Caco-2 (cell line): ENCODE measurements around the gene SYCP2L. TPM values are rescaled to one million over a fixed set of nuclear protein-coding genes. Genes with fewer than 3 reads are reported as not detected.

Experiments
- BruUV-seq: library from RNA; stranded (reverse); fragments of 400-500 nt; replicated peaks from 2 replicates; lab custom pipeline; 2021; lab: Mats Ljungman, UMichigan
- CTCF ChIA-PET: fragments of 300-600 bp; sonication (Branson Sonifier 250); formaldehyde crosslinking; loops from one replicate; lab custom pipeline; 2022; ENCODE audit warnings: antibody characterized with exemption; lab: Charles Lee
- POLR2A ChIA-PET: fragments of 300-600 bp; sonication (Branson Sonifier 250); formaldehyde crosslinking; loops from one replicate; lab custom pipeline; 2022; ENCODE audit warnings: antibody characterized with exemption; lab: Charles Lee
- DNase-seq, 2 experiments: peaks; one replicate each; pipeline versions ENCODE4 v3.0.0 to v3.0.0-alpha.2; 2020 to 2022
- H3K27me3 ChIP-seq: replicated peaks from 2 replicates; pipeline ENCODE4 v1.6.0; 2011; ENCODE audit warnings: low read length; ENCODE audit not compliant: control insufficient read depth, insufficient read depth
- H3K36me3 ChIP-seq: 2 replicates; pipeline ENCODE4 v1.5.1; 2011; ENCODE audit warnings: low read length; ENCODE audit not compliant: control insufficient read depth, insufficient read depth
- H3K4me1 ChIP-seq: fragments of 250-450 bp; sonication (Bioruptor Pico); 2 replicates; pipeline ENCODE4 v1.5.1; 2020; ENCODE audit warnings: mild to moderate bottlenecking
- H3K4me3 ChIP-seq: 2 replicates; pipeline ENCODE4 v1.5.1; 2011; ENCODE audit warnings: low read depth, mild to moderate bottlenecking, control low read depth, low read length
- H3K9me3 ChIP-seq: fragments of 250-450 bp; sonication (Bioruptor Pico); 2 replicates; pipeline ENCODE4 v1.5.1; 2020; ENCODE audit warnings: mild to moderate bottlenecking, moderate library complexity
- H3K27ac Mint-ChIP-seq: one replicate; pipeline ENCODE4 v1.8.0; 2022; ENCODE audit warnings: mixed read lengths; ENCODE audit not compliant: unreplicated experiment
- H3K27me3 Mint-ChIP-seq: one replicate; pipeline ENCODE4 v1.8.0; 2022; ENCODE audit warnings: mixed read lengths; ENCODE audit not compliant: insufficient read depth, unreplicated experiment
- H3K36me3 Mint-ChIP-seq: one replicate; pipeline ENCODE4 v1.8.0; 2022; ENCODE audit warnings: mild to moderate bottlenecking, mixed read lengths; ENCODE audit not compliant: insufficient read depth, unreplicated experiment
- H3K4me1 Mint-ChIP-seq: one replicate; pipeline ENCODE4 v1.8.0; 2022; ENCODE audit warnings: low read depth, mixed read lengths; ENCODE audit not compliant: unreplicated experiment
- H3K4me3 Mint-ChIP-seq: one replicate; pipeline ENCODE4 v1.8.0; 2022; ENCODE audit warnings: mild to moderate bottlenecking, moderate library complexity, mixed read lengths; ENCODE audit not compliant: unreplicated experiment
- H3K9me3 Mint-ChIP-seq: one replicate; pipeline ENCODE4 v1.8.0; 2022; ENCODE audit warnings: mixed read lengths; ENCODE audit not compliant: unreplicated experiment
- CTCF ChIP-seq, 2 experiments: fragments of 200-600 bp in 1 of 2; IDR thresholded peaks; 1 replicate in 1 of 2; 2 replicates in 1 of 2; pipeline versions ENCODE4 v1.5.1 to v1.8.0; 2011 to 2022; ENCODE audit warnings: antibody characterized with exemption in 1 of 2, control low read depth in 1 of 2, inconsistent platforms in 1 of 2, low read depth in 1 of 2, low read length in 1 of 2, mild to moderate bottlenecking in 1 of 2, moderate library complexity in 1 of 2; ENCODE audit not compliant: insufficient read depth in 1 of 2, severe bottlenecking in 1 of 2, unreplicated experiment in 1 of 2
- intact Hi-C: fragments of 100-400 bp; cut with micrococcal nuclease; formaldehyde crosslinking; loops from one replicate; pipeline ENCODE4 v1.10.0; 2022; ENCODE audit not compliant: unreplicated experiment
- total RNA-seq: library from RNA; stranded (reverse); gene quantifications from 2 replicates; pipeline ENCODE4 v1.2.3, GENCODE V29; 2022

The SYCP2L gene
- total RNA-seq, 1 experiment from 2014 or later = 0.20 TPM

GRCh38 chr6:10847684-10848083, 39.2 kb upstream of the SYCP2L start:
- H3K27me3 Mint-ChIP-seq = no peaks in the 10 kb centered on the region
- peak in 1 of 2 experiments; percentile 27 for TF ChIP-seq CTCF (IDR thresholded peaks at IDR 0.05; ENCODE audit: insufficient read depth in 1 of 2, low read depth in 1 of 2, low read length in 1 of 2, severe bottlenecking in 1 of 2, unreplicated experiment in 1 of 2)
- H3K4me1 Mint-ChIP-seq = no peaks in the 10 kb centered on the region
- no peaks in the 10 kb centered on the region for H3K36me3 ChIP-seq
- no peaks in the 10 kb centered on the region for H3K36me3 Mint-ChIP-seq
- no peaks in the 10 kb centered on the region for H3K9me3 Mint-ChIP-seq
- H3K27ac Mint-ChIP-seq = no peak overlapping the region
- no peaks in the 10 kb centered on the region for H3K27me3 ChIP-seq
- ChIA-PET CTCF (no interaction called here), POLR2A (no interaction called here)
- no peak overlapping the region for H3K4me3 ChIP-seq
- DNase-seq = no peak
- H3K9me3 ChIP-seq = no peaks in the 10 kb centered on the region; the same call in 1 of the 2 replicates
- no peak overlapping the region for H3K4me3 Mint-ChIP-seq
- intact Hi-C loops = no loop called here
- no peaks in the 10 kb centered on the region for H3K4me1 ChIP-seq
- no TSS peak for BruUV-seq

GRCh38 chr6:10849901-10850300, 37.0 kb upstream of the SYCP2L start:
- Histone ChIP-seq H3K4me3 (no peak overlapping the region), H3K4me1 (no peaks in the 10 kb centered on the region), H3K9me3 (peaks cover 8% of the 10 kb centered on the region), H3K36me3 (no peaks in the 10 kb centered on the region), H3K27me3 (no peaks in the 10 kb centered on the region)
- no peak for TF ChIP-seq CTCF (IDR thresholded peaks at IDR 0.05; ENCODE audit: insufficient read depth in 1 of 2, low read depth in 1 of 2, low read length in 1 of 2, severe bottlenecking in 1 of 2, unreplicated experiment in 1 of 2)
- DNase-seq = no peak
- no peak overlapping the region for H3K4me3 Mint-ChIP-seq
- POLR2A ChIA-PET = no interaction called here
- BruUV-seq = no TSS peak
- H3K4me1 Mint-ChIP-seq = peaks cover 6% of the 10 kb centered on the region
- intact Hi-C loops = no loop called here
- H3K9me3 Mint-ChIP-seq = peaks cover 14% of the 10 kb centered on the region
- CTCF ChIA-PET = no interaction called here
- H3K36me3 Mint-ChIP-seq = no peaks in the 10 kb centered on the region
- H3K27ac Mint-ChIP-seq = no peak overlapping the region
- H3K27me3 Mint-ChIP-seq = no peaks in the 10 kb centered on the region

DNA sequence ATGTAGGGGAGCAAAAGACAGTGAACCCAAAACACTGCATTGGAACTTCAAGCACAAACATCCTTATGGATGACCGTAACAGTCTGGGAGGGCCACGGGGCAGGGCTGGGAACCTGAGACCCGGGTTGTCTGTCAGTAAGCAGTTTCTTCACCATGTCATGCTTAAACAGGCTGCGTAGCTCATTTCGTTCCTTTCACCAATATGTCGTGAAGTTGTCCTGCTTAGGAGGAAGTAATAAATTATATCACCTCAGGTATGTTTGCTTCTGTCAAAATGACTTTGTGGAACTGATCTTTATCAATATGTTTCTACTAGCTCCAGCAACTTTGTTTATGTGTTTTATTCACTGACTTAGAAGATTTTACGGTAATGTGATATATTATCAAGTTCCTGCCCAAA, 36.1 kb upstream of the SYCP2L start:
- no peak overlapping the region for H3K4me3 Mint-ChIP-seq
- DNase-seq = no peak
- H3K4me1 ChIP-seq = no peaks in the 10 kb centered on the region
- no peaks in the 10 kb centered on the region for H3K27me3 ChIP-seq
- peaks cover 6% of the 10 kb centered on the region for H3K4me1 Mint-ChIP-seq
- no peaks in the 10 kb centered on the region for H3K36me3 ChIP-seq
- H3K4me3 ChIP-seq = no peak overlapping the region
- no peak for TF ChIP-seq CTCF (IDR thresholded peaks at IDR 0.05; ENCODE audit: insufficient read depth in 1 of 2, low read depth in 1 of 2, low read length in 1 of 2, severe bottlenecking in 1 of 2, unreplicated experiment in 1 of 2)
- H3K36me3 Mint-ChIP-seq = no peaks in the 10 kb centered on the region
- H3K9me3 ChIP-seq = peaks cover 10% of the 10 kb centered on the region
- intact Hi-C loops = no loop called here
- POLR2A ChIA-PET = no interaction called here
- CTCF ChIA-PET = no interaction called here
- no TSS peak for BruUV-seq
- peaks cover 14% of the 10 kb centered on the region for H3K9me3 Mint-ChIP-seq
- H3K27me3 Mint-ChIP-seq = no peaks in the 10 kb centered on the region
- H3K27ac Mint-ChIP-seq = no peak overlapping the region
